GM23338 (cell line): ENCODE results near the gene MTRFR. TPM values are rescaled to one million over a fixed set of nuclear protein-coding genes. Genes with fewer than 3 reads are reported as not detected.

Experiments used
- ATAC-seq: fragments of 200-7000 bp; cut with Tn5 transposase; 3 replicates; pipeline ENCODE4 v1.9.1; 2020
- DNase-seq: peaks from one replicate; pipeline ENCODE4 v3.0.0-alpha.2; 2015; ENCODE audit warnings: low spot score
- H2AFZ ChIP-seq: fragments of 200-600 bp; sonication (generic); 2 replicates; pipeline ENCODE4 v1.8.0; 2016; ENCODE audit warnings: antibody characterized with exemption, mild to moderate bottlenecking, moderate library complexity
- H3F3A ChIP-seq: fragments of 200-600 bp; sonication (generic); replicated peaks from 2 replicates; pipeline ENCODE4 v1.8.0; 2017; ENCODE audit warnings: antibody characterized with exemption, mixed run types, low read depth
- H3K27ac ChIP-seq: fragments of 200-600 bp; sonication (generic); 2 replicates; pipeline ENCODE4 v1.6.1; 2016; ENCODE audit warnings: low read depth
- H3K27me3 ChIP-seq: fragments of 200-600 bp; sonication (generic); 2 replicates; pipeline ENCODE4 v1.8.0; 2016; ENCODE audit warnings: mild to moderate bottlenecking, mixed run types, moderate library complexity; ENCODE audit not compliant: insufficient read depth
- H3K36me3 ChIP-seq: fragments of 200-600 bp; sonication (generic); 2 replicates; pipeline ENCODE4 v1.8.0; 2016; ENCODE audit warnings: mild to moderate bottlenecking; ENCODE audit not compliant: insufficient read depth
- H3K4me1 ChIP-seq: fragments of 200-600 bp; sonication (generic); 2 replicates; pipeline ENCODE4 v1.8.0; 2016; ENCODE audit warnings: mild to moderate bottlenecking, moderate library complexity; ENCODE audit not compliant: insufficient read depth
- H3K4me2 ChIP-seq: fragments of 200-600 bp; sonication (generic); 2 replicates; pipeline ENCODE4 v1.7.1; 2017; ENCODE audit warnings: mixed run types
- H3K4me3 ChIP-seq: fragments of 200-600 bp; sonication (generic); 2 replicates; pipeline ENCODE4 v1.6.1; 2016; ENCODE audit warnings: mixed run types
- H3K79me2 ChIP-seq: fragments of 200-600 bp; sonication (generic); replicated peaks from 2 replicates; pipeline ENCODE4 v1.8.0; 2017; ENCODE audit warnings: mild to moderate bottlenecking; ENCODE audit not compliant: insufficient read depth
- H3K9me2 ChIP-seq: fragments of 200-600 bp; sonication (generic); 2 replicates; pipeline ENCODE4 v1.8.0; 2017; ENCODE audit not compliant: insufficient read depth
- H4K20me1 ChIP-seq: fragments of 200-600 bp; sonication (generic); replicated peaks from 2 replicates; pipeline ENCODE4 v1.8.0; 2017; ENCODE audit warnings: mild to moderate bottlenecking; ENCODE audit not compliant: insufficient read depth
- H3K27ac Mint-ChIP-seq: 2 replicates; pipeline ENCODE4 v1.8.0; 2020; ENCODE audit warnings: inconsistent platforms, mild to moderate bottlenecking, moderate library complexity, mixed read lengths
- H3K27me3 Mint-ChIP-seq: 3 replicates; pipeline ENCODE4 v1.8.0; 2022; ENCODE audit warnings: low read depth, mild to moderate bottlenecking, moderate library complexity, mixed read lengths, inconsistent platforms; ENCODE audit not compliant: insufficient read depth, poor library complexity
- H3K36me3 Mint-ChIP-seq: 3 replicates; pipeline ENCODE4 v1.8.0; 2021; ENCODE audit warnings: low read depth, mild to moderate bottlenecking, inconsistent platforms, moderate library complexity, mixed read lengths
- H3K4me1 Mint-ChIP-seq: 3 replicates; pipeline ENCODE4 v1.8.0; 2020; ENCODE audit warnings: mild to moderate bottlenecking, inconsistent platforms, mixed read lengths
- H3K4me3 Mint-ChIP-seq: 3 replicates; pipeline ENCODE4 v1.8.0; 2021; ENCODE audit warnings: moderate library complexity, mild to moderate bottlenecking, inconsistent platforms, mixed read lengths
- H3K9me3 Mint-ChIP-seq: 3 replicates; pipeline ENCODE4 v1.8.0; 2020; ENCODE audit warnings: moderate library complexity, mild to moderate bottlenecking, inconsistent platforms, mixed read lengths
- CTCF ChIP-seq, 2 experiments: fragments of 200-600 bp in 1 of 2; sonication (generic) in 1 of 2; conservative IDR thresholded peaks; 2 replicates each; pipeline versions ENCODE4 v1.5.1 to v1.6.1; 2016 to 2017; ENCODE audit warnings: antibody characterized with exemption in 2 of 2, low read depth in 2 of 2, mild to moderate bottlenecking in 2 of 2, moderate library complexity in 1 of 2
- ZNF331 ChIP-seq: fragments of 250-450 bp; sonication (Bioruptor Pico); IDR thresholded peaks from 2 replicates; pipeline ENCODE4 v1.5.0; 2020; ENCODE audit warnings: low read depth, mild to moderate bottlenecking, moderate library complexity
- polyA plus RNA-seq: library from polyadenylated mRNA; unstranded; fragments of >200 nt; fragmentation: Nextera tagmentation; extraction: Ambion mirVana; gene quantifications from 2 replicates; pipeline ENCODE4 v1.2.1, GENCODE V29; 2016
- total RNA-seq: library from RNA; depleted of rRNA; stranded (reverse); fragments of >200 nt; shearing (Covaris generic); gene quantifications from 2 replicates; pipeline ENCODE4 v1.2.3, GENCODE V29; 2014
- TF ChIP-seq, protein P1 (sequence below): IDR thresholded peaks from one replicate; pipeline ENCODE4 v1.6.1; 2018; ENCODE audit warnings: antibody characterized with exemption; ENCODE audit not compliant: unreplicated experiment

MTRFR gene
- total and polyA plus RNA-seq, 2 experiments from 2014 or later, result 14.8 to 38.4 TPM

GRCh38 chr12:123238961-123239360 is 5.7 kb downstream of the MTRFR start:
- no peaks in the 10 kb centered on the region for H3K9me3 Mint-ChIP-seq
- ATAC-seq (no peak), DNase-seq (no peak)
- H3K27me3 ChIP-seq, result no peaks in the 10 kb centered on the region
- H3K36me3 Mint-ChIP-seq, result peaks cover 28% of the 10 kb centered on the region
- peaks cover 1% of the 10 kb centered on the region for H3K27me3 Mint-ChIP-seq
- H4K20me1 ChIP-seq, result peaks cover 13% of the 10 kb centered on the region
- peaks cover 2% of the 10 kb centered on the region; the same call in 1 of the 3 replicates for H3K4me1 Mint-ChIP-seq
- no peak overlapping the region for H3K4me2 ChIP-seq
- TF ChIP-seq CTCF (conservative IDR thresholded peaks at IDR 0.05; ENCODE audit: low read depth in 2 of 2), result no peak
- H3K27ac ChIP-seq, result no peak overlapping the region; the same call in 1 of the 2 replicates
- H3K4me1 ChIP-seq, result peaks cover 3% of the 10 kb centered on the region; the same call in 1 of the 2 replicates
- H3K4me3 ChIP-seq, result no peak overlapping the region
- H3K27ac Mint-ChIP-seq, result no peak overlapping the region
- H2AFZ ChIP-seq, result no peak overlapping the region
- no peaks in the 10 kb centered on the region for H3K36me3 ChIP-seq
- peaks cover 7% of the 10 kb centered on the region; the same call in 1 of the 2 replicates for H3F3A ChIP-seq
- peaks cover 41% of the 10 kb centered on the region for H3K79me2 ChIP-seq
- no peaks in the 10 kb centered on the region for H3K9me2 ChIP-seq
- H3K4me3 Mint-ChIP-seq, result no peak overlapping the region

GRCh38 chr12:123242116-123242904 is 9.1 kb downstream of the MTRFR start:
- no peak overlapping the region for H3K27ac Mint-ChIP-seq
- Histone ChIP-seq H3K36me3 (no peaks in the 10 kb centered on the region), H4K20me1 (peaks cover 10% of the 10 kb centered on the region), H2AFZ (no peak overlapping the region), H3K9me2 (0 out of 2 replicates have a peak, but pooled peaks cover under 1% of the 10 kb centered on the region), H3K27ac (no peak overlapping the region), H3F3A (peaks cover 5% of the 10 kb centered on the region; the same call in 1 of the 2 replicates), H3K79me2 (peaks cover 40% of the 10 kb centered on the region), H3K4me1 (no peaks in the 10 kb centered on the region; the same call in 1 of the 2 replicates), H3K27me3 (no peaks in the 10 kb centered on the region), H3K4me2 (no peak overlapping the region), H3K4me3 (no peak overlapping the region)
- no peaks in the 10 kb centered on the region for H3K4me1 Mint-ChIP-seq
- H3K9me3 Mint-ChIP-seq, result peaks cover 14% of the 10 kb centered on the region; the same call in 2 of the 3 replicates
- H3K36me3 Mint-ChIP-seq, result peaks cover 39% of the 10 kb centered on the region
- H3K27me3 Mint-ChIP-seq, result no peaks in the 10 kb centered on the region
- DNase-seq, result no peak
- no peak for ATAC-seq
- TF ChIP-seq ZNF331 (CRISPR knock-in tag), result no peak
- TF ChIP-seq, protein P1, sequence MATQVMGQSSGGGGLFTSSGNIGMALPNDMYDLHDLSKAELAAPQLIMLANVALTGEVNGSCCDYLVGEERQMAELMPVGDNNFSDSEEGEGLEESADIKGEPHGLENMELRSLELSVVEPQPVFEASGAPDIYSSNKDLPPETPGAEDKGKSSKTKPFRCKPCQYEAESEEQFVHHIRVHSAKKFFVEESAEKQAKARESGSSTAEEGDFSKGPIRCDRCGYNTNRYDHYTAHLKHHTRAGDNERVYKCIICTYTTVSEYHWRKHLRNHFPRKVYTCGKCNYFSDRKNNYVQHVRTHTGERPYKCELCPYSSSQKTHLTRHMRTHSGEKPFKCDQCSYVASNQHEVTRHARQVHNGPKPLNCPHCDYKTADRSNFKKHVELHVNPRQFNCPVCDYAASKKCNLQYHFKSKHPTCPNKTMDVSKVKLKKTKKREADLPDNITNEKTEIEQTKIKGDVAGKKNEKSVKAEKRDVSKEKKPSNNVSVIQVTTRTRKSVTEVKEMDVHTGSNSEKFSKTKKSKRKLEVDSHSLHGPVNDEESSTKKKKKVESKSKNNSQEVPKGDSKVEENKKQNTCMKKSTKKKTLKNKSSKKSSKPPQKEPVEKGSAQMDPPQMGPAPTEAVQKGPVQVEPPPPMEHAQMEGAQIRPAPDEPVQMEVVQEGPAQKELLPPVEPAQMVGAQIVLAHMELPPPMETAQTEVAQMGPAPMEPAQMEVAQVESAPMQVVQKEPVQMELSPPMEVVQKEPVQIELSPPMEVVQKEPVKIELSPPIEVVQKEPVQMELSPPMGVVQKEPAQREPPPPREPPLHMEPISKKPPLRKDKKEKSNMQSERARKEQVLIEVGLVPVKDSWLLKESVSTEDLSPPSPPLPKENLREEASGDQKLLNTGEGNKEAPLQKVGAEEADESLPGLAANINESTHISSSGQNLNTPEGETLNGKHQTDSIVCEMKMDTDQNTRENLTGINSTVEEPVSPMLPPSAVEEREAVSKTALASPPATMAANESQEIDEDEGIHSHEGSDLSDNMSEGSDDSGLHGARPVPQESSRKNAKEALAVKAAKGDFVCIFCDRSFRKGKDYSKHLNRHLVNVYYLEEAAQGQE, result no peak
- no peak overlapping the region; the same call in 2 of the 3 replicates for H3K4me3 Mint-ChIP-seq
